HUES6 (cell line): Measurements from ENCODE around the gene TSSK6.

ENCODE experiments used
- H3K27ac ChIP-seq: 2 replicates; pipeline ENCODE4 v1.7.0; 2013; ENCODE audit warnings: low read depth, mild to moderate bottlenecking, low read length, inconsistent platforms
- H3K27me3 ChIP-seq: 2 replicates; pipeline ENCODE4 v1.6.1; 2013; ENCODE audit warnings: low read length; ENCODE audit not compliant: control insufficient read depth, insufficient read depth
- H3K36me3 ChIP-seq: 2 replicates; pipeline ENCODE4 v1.6.1; 2013; ENCODE audit warnings: low read length; ENCODE audit not compliant: control insufficient read depth, insufficient read depth
- H3K4me1 ChIP-seq: 2 replicates; pipeline ENCODE4 v1.6.1; 2013; ENCODE audit warnings: low read length; ENCODE audit not compliant: control insufficient read depth, insufficient read depth
- H3K4me3 ChIP-seq: 2 replicates; pipeline ENCODE4 v1.5.1; 2013; ENCODE audit warnings: low read depth, low read length
- H3K9ac ChIP-seq: one replicate; pipeline ENCODE4 v1.6.1; 2013; ENCODE audit warnings: mild to moderate bottlenecking, low read length
- H3K9me3 ChIP-seq: 2 replicates; pipeline ENCODE4 v1.6.1; 2013; ENCODE audit warnings: low read depth, low read length; ENCODE audit not compliant: control insufficient read depth, insufficient read depth

The TSSK6 gene

GRCh38 chr19:19514881-19515641, at the start of gene TSSK6:
Gene TSSK6, minus strand, starts transcription at chr19:19515548. Its CDS starts 121 bp downstream, at chr19:19515427.
- Histone ChIP-seq H3K9me3 (no peaks in the 10 kb centered on the region), H3K4me3 (peak within 1 kb of the TSS; percentile 80), H3K36me3 (peaks cover 11% of the 10 kb centered on the region), H3K27ac (peak within 1 kb of the TSS; percentile 61), H3K4me1 (peaks cover 7% of the 10 kb centered on the region), H3K27me3 (no peaks in the 10 kb centered on the region), H3K9ac (peak within 1 kb of the TSS; percentile 93)

- Histone ChIP-seq H3K9me3 (no peaks in the 10 kb centered on the region), H3K4me1 (peaks cover 5% of the 10 kb centered on the region; the same call in 1 of the 2 replicates), H3K9ac (no peak overlapping the region), H3K36me3 (no peaks in the 10 kb centered on the region), H3K27me3 (no peaks in the 10 kb centered on the region), H3K4me3 (no peak overlapping the region), H3K27ac (no peak overlapping the region)
Observed at GRCh38 chr19:19563348-19563848, 48.0 kb upstream of the TSSK6 start.

GRCh38 chr19:19562665-19563347, 47.5 kb upstream of the TSSK6 start:
- H3K27ac ChIP-seq, result no peak overlapping the region
- no peaks in the 10 kb centered on the region for H3K27me3 ChIP-seq
- peaks cover 5% of the 10 kb centered on the region; the same call in 1 of the 2 replicates for H3K4me1 ChIP-seq
- H3K9ac ChIP-seq, result no peak overlapping the region
- no peaks in the 10 kb centered on the region for H3K36me3 ChIP-seq
- no peaks in the 10 kb centered on the region for H3K9me3 ChIP-seq
- no peak overlapping the region for H3K4me3 ChIP-seq

- H3K27me3 ChIP-seq, result no peaks in the 10 kb centered on the region
- no peaks in the 10 kb centered on the region for H3K36me3 ChIP-seq
- no peak overlapping the region for H3K27ac ChIP-seq
- H3K9ac ChIP-seq, result no peak overlapping the region
- no peak overlapping the region for H3K4me3 ChIP-seq
- H3K9me3 ChIP-seq, result no peaks in the 10 kb centered on the region
- peaks cover 5% of the 10 kb centered on the region; the same call in 1 of the 2 replicates for H3K4me1 ChIP-seq
Observed at GRCh38 chr19:19561946-19562664, 46.8 kb upstream of the TSSK6 start.

- H3K27me3 ChIP-seq, result no peaks in the 10 kb centered on the region
- no peak overlapping the region for H3K4me3 ChIP-seq
- H3K36me3 ChIP-seq, result no peaks in the 10 kb centered on the region
- H3K9ac ChIP-seq, result no peak overlapping the region
- H3K27ac ChIP-seq, result no peak overlapping the region
- H3K4me1 ChIP-seq, result peaks cover 5% of the 10 kb centered on the region; the same call in 1 of the 2 replicates
- H3K9me3 ChIP-seq, result no peaks in the 10 kb centered on the region
Observed at GRCh38 chr19:19559931-19560330, 44.6 kb upstream of the TSSK6 start.

GRCh38 chr19:19558636-19559035, 43.3 kb upstream of the TSSK6 start:
- Histone ChIP-seq H3K9me3 (no peaks in the 10 kb centered on the region), H3K36me3 (no peaks in the 10 kb centered on the region), H3K9ac (no peak overlapping the region), H3K27ac (no peak overlapping the region), H3K4me3 (no peak overlapping the region), H3K4me1 (peaks cover 5% of the 10 kb centered on the region; the same call in 1 of the 2 replicates), H3K27me3 (no peaks in the 10 kb centered on the region)

GRCh38 chr19:19558055-19558454, 42.7 kb upstream of the TSSK6 start:
- Histone ChIP-seq H3K9ac (no peak overlapping the region), H3K27me3 (no peaks in the 10 kb centered on the region), H3K27ac (no peak overlapping the region), H3K9me3 (no peaks in the 10 kb centered on the region), H3K36me3 (no peaks in the 10 kb centered on the region), H3K4me1 (peaks cover 5% of the 10 kb centered on the region; the same call in 1 of the 2 replicates), H3K4me3 (no peak overlapping the region)

GRCh38 chr19:19554074-19555023, 39.0 kb upstream of the TSSK6 start:
- no peaks in the 10 kb centered on the region for H3K27me3 ChIP-seq
- H3K9me3 ChIP-seq, result no peaks in the 10 kb centered on the region
- H3K9ac ChIP-seq, result no peak overlapping the region
- no peaks in the 10 kb centered on the region for H3K36me3 ChIP-seq
- H3K27ac ChIP-seq, result no peak overlapping the region
- H3K4me1 ChIP-seq, result no peaks in the 10 kb centered on the region
- no peak overlapping the region for H3K4me3 ChIP-seq

GRCh38 chr19:19553670-19554069, 38.3 kb upstream of the TSSK6 start:
- H3K9me3 ChIP-seq, result no peaks in the 10 kb centered on the region
- no peaks in the 10 kb centered on the region for H3K27me3 ChIP-seq
- H3K27ac ChIP-seq, result no peak overlapping the region
- no peaks in the 10 kb centered on the region for H3K4me1 ChIP-seq
- H3K36me3 ChIP-seq, result no peaks in the 10 kb centered on the region
- no peak overlapping the region for H3K9ac ChIP-seq
- no peak overlapping the region for H3K4me3 ChIP-seq

GRCh38 chr19:19552798-19553197, 37.5 kb upstream of the TSSK6 start:
- no peak overlapping the region for H3K9ac ChIP-seq
- no peaks in the 10 kb centered on the region for H3K9me3 ChIP-seq
- H3K4me1 ChIP-seq, result no peaks in the 10 kb centered on the region
- no peak overlapping the region for H3K4me3 ChIP-seq
- H3K27ac ChIP-seq, result no peak overlapping the region
- H3K36me3 ChIP-seq, result no peaks in the 10 kb centered on the region
- H3K27me3 ChIP-seq, result no peaks in the 10 kb centered on the region
